BLaER1 (cell line): ENCODE data around the gene XYLB.

ENCODE experiments used
- H3K27ac ChIP-seq: shearing (Covaris generic); formaldehyde crosslinking; 2 replicates; pipeline ENCODE4 v1.8.1; 2022
- H3K27me3 ChIP-seq: shearing (Covaris generic); formaldehyde crosslinking; 2 replicates; pipeline ENCODE4 v1.8.1; 2022
- H3K36me3 ChIP-seq: shearing (Covaris generic); formaldehyde crosslinking; 2 replicates; pipeline ENCODE4 v1.8.1; 2022
- H3K4me1 ChIP-seq: shearing (Covaris generic); formaldehyde crosslinking; 2 replicates; pipeline ENCODE4 v1.8.1; 2022
- H3K4me2 ChIP-seq: shearing (Covaris generic); formaldehyde crosslinking; 2 replicates; pipeline ENCODE4 v1.8.1; 2022
- H3K4me3 ChIP-seq: shearing (Covaris generic); formaldehyde crosslinking; 2 replicates; pipeline ENCODE4 v1.8.1; 2022
- H3K9ac ChIP-seq: shearing (Covaris generic); formaldehyde crosslinking; 2 replicates; pipeline ENCODE4 v1.8.1; 2022
- H3K9me3 ChIP-seq: shearing (Covaris generic); formaldehyde crosslinking; 2 replicates; pipeline ENCODE4 v1.8.1; 2022
- H4K20me1 ChIP-seq: shearing (Covaris generic); formaldehyde crosslinking; 2 replicates; pipeline ENCODE4 v1.8.1; 2022
- Cebpa-rat ChIP-seq: shearing (Covaris generic); IDR thresholded peaks from 2 replicates; pipeline ENCODE4 v1.8.1; 2022

Gene XYLB

DNA sequence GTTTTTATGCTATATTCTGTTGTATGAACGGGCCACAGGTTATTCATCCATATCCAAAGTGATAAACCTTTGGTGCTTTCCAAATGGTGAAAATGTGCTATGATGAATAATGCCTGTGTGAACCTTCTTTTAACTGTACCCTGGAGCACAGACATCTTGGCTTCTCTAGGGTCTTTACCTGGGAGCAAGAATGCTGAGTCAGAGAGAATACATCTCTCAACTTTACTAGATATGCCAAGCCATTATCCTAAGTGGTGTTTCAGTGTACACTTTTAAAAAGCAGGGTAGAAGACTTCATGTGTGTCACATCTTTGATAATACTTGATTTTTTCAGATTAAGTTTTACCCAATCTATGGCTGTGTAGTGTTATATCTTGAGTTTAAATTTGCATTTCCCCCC is 23.5 kb upstream of the XYLB start:
- TF ChIP-seq Cebpa-rat = no peak
- no peaks in the 10 kb centered on the region for H4K20me1 ChIP-seq
- H3K27ac ChIP-seq = no peak overlapping the region
- no peak overlapping the region for H3K4me3 ChIP-seq
- H3K4me1 ChIP-seq = no peaks in the 10 kb centered on the region
- no peak overlapping the region for H3K9ac ChIP-seq
- H3K4me2 ChIP-seq = no peak overlapping the region
- peaks cover 7% of the 10 kb centered on the region; the same call in 1 of the 2 replicates for H3K9me3 ChIP-seq
- no peaks in the 10 kb centered on the region for H3K36me3 ChIP-seq
- H3K27me3 ChIP-seq = no peaks in the 10 kb centered on the region; the same call in 1 of the 2 replicates

DNA sequence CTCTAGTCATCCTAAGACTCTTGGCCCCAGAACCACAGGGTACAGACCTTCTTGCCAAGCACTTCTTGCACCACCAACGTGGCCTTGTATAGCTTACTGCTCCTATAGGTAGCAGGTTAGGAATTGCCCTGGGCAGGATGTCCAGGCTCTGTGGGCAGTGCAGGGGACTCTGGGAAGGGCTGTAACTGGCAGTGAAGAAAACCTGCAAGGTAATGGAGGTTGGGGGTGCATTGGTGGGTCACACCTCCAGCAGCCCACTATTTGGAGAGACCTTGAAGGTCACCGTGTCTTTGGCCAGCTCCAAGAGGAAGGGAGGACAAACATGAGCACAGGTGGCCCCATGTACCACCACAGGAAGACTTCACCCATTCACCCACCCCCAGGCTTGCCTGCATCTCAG is 21.3 kb upstream of the XYLB start:
- no peak overlapping the region for H3K27ac ChIP-seq
- H3K9me3 ChIP-seq = peaks cover 7% of the 10 kb centered on the region; the same call in 1 of the 2 replicates
- no peaks in the 10 kb centered on the region for H3K4me1 ChIP-seq
- H3K4me2 ChIP-seq = no peak overlapping the region
- H4K20me1 ChIP-seq = no peaks in the 10 kb centered on the region
- H3K36me3 ChIP-seq = no peaks in the 10 kb centered on the region
- no peak overlapping the region for H3K4me3 ChIP-seq
- no peaks in the 10 kb centered on the region; the same call in 1 of the 2 replicates for H3K27me3 ChIP-seq
- no peak for TF ChIP-seq Cebpa-rat
- H3K9ac ChIP-seq = no peak overlapping the region

DNA sequence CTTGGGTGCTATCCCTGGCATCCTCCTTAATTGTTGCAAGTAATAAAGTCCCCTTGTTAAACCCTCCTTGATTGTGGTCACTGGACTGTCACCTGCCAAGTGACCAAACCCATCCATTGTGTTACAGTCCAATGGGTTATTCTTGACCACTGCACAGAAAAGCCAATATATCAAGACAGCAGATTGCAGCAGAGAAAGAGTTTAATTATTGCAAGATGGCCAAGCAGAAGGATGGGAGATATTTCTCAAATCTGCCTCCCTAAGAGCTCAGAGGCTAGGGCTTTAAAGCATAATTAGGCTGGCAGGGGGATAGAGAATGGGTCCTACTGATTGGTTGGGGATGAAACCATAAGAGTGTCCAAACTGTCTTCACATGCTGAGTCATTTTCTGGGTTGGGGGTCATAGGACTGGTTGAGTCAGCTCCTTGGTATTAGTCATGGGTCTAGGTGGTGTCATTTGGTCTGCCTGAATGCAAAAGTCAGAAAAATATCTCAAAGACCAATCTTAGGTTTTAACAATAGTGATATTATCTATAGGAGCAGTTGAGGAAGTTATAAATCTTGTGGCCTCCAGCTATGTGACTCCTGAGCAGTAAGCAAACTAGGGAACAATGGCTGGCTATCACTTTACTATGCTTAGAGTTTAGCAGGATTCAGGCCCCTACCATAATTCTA is 19.1 kb upstream of the XYLB start:
- H3K27ac ChIP-seq = no peak overlapping the region
- H3K4me1 ChIP-seq = no peaks in the 10 kb centered on the region
- peaks cover 7% of the 10 kb centered on the region; the same call in 1 of the 2 replicates for H3K9me3 ChIP-seq
- no peaks in the 10 kb centered on the region; the same call in 1 of the 2 replicates for H3K27me3 ChIP-seq
- no peak overlapping the region for H3K4me3 ChIP-seq
- H3K4me2 ChIP-seq = no peak overlapping the region
- no peaks in the 10 kb centered on the region for H4K20me1 ChIP-seq
- TF ChIP-seq Cebpa-rat = no peak
- no peak overlapping the region for H3K9ac ChIP-seq
- H3K36me3 ChIP-seq = no peaks in the 10 kb centered on the region

DNA sequence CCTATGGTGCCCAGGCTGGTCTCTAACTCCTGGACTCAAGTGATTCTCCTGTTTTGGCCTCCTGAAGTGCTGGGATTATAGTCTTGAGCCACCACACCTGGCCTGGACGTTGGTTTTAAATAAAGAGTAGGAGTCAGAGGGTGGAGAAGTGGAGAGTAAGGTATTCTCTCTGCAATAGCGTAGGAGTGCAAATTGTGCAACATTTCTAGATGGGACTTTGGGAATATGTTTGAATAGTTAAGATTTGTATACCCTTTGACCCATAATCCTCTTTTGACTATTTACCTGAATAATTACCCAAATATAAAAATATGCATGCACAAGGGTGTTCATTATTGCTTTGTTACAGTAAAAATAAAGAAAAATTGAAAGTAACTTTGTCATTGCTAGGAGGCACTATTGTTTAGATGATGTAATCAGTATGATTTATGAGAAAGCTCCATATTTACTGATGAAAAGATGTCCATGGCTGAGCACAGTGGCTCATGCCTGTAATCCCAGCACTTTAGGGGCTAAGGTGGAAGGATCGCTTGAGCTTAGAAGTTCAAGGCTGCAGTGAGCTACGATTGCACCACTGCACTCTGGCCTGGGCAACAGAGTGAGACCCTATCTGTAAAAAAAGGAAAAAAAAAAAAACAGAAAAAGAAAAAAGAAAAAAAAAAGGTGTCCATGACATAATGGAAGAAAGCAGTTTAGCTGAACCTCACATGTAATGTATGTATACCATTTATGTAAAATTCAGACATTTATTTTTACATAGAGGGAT is 15.1 kb upstream of the XYLB start:
- H3K4me3 ChIP-seq = no peak overlapping the region
- H3K27ac ChIP-seq = no peak overlapping the region
- H3K9me3 ChIP-seq = peaks cover 7% of the 10 kb centered on the region; the same call in 1 of the 2 replicates
- TF ChIP-seq Cebpa-rat = no peak
- no peaks in the 10 kb centered on the region for H3K27me3 ChIP-seq
- H3K4me2 ChIP-seq = no peak overlapping the region
- H4K20me1 ChIP-seq = no peaks in the 10 kb centered on the region
- H3K4me1 ChIP-seq = no peaks in the 10 kb centered on the region
- H3K9ac ChIP-seq = no peak overlapping the region
- no peaks in the 10 kb centered on the region for H3K36me3 ChIP-seq

DNA sequence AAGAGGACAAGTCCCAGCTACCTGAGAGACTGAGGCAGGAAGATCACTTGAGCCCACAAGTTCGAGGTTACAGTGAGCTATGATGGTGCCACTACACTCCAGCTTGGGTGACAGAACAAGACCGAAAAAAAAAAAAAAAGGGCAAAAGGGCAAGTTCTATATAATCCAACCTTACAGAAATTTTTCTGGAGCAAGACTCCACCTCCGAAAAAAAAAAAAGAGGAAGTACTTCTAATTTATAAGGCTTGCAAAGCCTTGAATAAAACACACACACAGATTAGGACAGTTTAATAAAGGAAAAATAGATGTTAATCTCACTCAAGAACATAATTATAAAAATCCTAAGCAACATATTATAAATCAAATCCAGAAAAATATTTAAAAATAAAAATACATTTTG is 14.4 kb upstream of the XYLB start:
- Histone ChIP-seq H3K27me3 (no peaks in the 10 kb centered on the region), H3K9me3 (peaks cover 7% of the 10 kb centered on the region; the same call in 1 of the 2 replicates), H3K4me3 (no peak overlapping the region), H4K20me1 (no peaks in the 10 kb centered on the region), H3K36me3 (no peaks in the 10 kb centered on the region), H3K27ac (no peak overlapping the region), H3K9ac (no peak overlapping the region), H3K4me1 (no peaks in the 10 kb centered on the region), H3K4me2 (no peak overlapping the region)
- no peak for TF ChIP-seq Cebpa-rat

DNA sequence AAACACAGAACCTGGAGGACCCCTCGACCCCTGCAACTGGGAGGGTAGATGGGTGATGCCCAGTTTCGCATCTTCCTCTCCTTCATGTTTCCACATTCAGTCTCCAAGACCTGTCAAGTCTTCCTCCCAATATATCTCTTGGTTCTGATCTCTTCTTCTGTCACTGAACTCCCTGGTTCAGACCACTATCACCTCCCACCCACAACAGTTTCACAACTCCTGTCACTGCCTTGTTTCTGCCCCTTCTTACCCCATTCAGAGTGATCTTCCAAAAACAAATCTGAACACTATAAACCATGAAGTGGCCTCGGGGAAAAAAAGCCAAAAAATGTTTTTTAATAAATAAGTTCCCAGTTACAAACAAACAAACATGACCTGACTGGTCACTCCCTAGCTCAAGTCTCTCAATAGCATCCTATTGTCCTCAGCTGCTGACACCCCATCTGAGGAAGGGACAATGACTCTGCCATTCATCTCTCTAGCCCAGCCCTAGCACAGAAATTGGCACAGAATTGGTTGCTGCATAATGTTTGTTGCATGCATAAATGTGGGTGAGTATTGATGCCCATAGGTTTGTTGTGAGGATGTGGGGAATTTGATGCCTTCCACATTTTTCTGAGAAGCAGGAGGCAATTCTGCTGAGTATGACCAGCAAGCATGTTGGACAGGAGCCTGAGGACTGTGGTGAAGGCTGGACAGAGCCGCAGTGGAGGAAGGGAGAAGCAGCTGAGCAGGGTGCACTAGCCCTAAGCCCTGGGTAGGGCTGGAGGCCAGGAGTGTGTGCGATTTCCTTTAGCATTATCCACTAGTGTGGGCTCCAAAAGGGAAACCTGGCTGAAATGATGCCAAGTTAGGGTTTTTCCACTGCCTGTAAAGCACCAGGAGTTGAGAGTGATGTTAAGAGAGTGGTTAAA is 12.2 kb upstream of the XYLB start:
- Histone ChIP-seq H3K27me3 (no peaks in the 10 kb centered on the region), H3K27ac (no peak overlapping the region), H3K4me1 (no peaks in the 10 kb centered on the region), H4K20me1 (no peaks in the 10 kb centered on the region), H3K9ac (no peak overlapping the region), H3K4me3 (no peak overlapping the region), H3K4me2 (no peak overlapping the region), H3K9me3 (no peaks in the 10 kb centered on the region), H3K36me3 (no peaks in the 10 kb centered on the region)
- no peak for TF ChIP-seq Cebpa-rat

DNA sequence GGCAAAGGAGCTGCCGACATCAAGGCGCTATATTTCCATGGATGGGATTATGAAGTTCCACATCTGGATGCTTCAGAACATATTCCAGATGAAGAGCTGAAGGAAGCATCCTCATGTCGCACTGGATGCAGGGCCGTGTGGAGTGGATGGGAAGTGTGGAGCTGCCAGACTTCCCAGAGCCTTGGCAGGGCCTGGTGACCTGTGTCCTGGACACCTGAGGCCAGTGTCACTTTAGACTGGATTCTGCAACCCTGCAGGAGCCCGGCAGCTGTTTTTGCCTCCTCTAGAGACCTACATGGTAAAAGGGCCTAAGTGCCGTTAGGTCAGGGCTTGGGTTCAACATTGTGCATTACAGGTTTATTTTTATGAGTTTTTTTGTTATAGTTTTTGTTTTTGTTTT is 11.3 kb upstream of the XYLB start:
- Histone ChIP-seq H3K4me3 (no peak overlapping the region), H3K27me3 (no peaks in the 10 kb centered on the region), H3K36me3 (no peaks in the 10 kb centered on the region), H3K4me1 (no peaks in the 10 kb centered on the region), H3K9ac (no peak overlapping the region), H3K9me3 (no peaks in the 10 kb centered on the region), H3K4me2 (no peak overlapping the region), H4K20me1 (no peaks in the 10 kb centered on the region), H3K27ac (no peak overlapping the region)
- TF ChIP-seq Cebpa-rat = no peak

DNA sequence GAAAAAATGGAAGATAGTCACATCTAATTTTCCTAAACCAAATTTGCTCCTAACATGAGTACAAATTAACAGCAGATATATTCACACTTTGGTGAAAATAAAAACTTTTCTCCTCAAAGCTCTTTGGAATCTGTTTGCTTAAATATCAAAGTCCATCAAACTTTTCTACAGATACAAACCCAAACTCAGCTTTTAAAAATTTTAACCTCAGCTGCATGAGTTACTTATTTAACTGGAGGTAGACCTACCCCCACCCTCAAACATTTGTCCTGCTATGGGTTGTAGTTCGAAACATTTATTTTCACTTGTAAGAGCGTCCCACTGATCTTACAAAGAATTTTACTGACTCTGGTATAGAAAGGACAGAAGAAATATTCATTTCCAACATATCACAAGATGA is 8.9 kb upstream of the XYLB start:
- Histone ChIP-seq H3K9ac (no peak overlapping the region), H3K4me2 (no peak overlapping the region), H3K4me1 (no peaks in the 10 kb centered on the region), H3K27me3 (no peaks in the 10 kb centered on the region), H3K36me3 (no peaks in the 10 kb centered on the region), H3K4me3 (no peak overlapping the region), H4K20me1 (no peaks in the 10 kb centered on the region), H3K27ac (no peak overlapping the region), H3K9me3 (no peaks in the 10 kb centered on the region)
- TF ChIP-seq Cebpa-rat = no peak

DNA sequence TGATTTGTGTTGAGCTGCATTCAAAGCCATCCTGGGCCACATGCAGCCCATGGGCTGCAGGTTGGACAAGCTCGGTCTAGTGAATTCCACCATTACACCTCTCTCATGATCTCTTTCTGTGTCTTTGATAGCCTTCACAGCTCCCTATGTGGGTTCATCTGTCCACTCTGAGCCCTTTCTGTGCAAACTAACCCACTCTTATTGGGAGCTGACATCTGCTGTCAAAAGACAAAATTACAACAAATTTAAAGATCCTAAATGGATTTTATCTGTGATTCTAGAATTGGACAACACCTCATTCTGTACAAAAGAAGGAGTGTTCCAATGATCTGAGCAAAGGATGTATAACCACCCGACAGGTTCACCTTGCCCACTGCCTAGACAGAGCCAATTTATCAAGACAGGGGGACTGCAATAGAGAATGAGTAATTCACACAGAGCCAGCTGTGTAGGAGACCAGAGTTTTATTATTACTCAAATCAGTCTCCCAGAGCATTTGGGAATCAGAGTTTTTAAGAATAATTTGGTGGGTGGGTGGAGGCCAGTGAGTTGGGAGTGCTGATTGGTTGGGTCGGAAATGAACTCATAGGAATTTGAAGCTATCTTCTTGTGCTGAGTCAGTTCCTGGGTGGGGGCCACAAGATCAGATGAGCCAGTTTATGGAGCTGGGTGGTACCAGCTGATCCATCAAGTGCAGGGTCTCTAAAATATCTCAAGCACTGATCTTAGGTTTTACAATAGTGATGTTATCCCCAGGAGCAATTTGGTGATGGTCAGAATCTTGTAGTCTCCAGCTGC is 2.6 kb upstream of the XYLB start:
- no peak for TF ChIP-seq Cebpa-rat
- Histone ChIP-seq H3K4me2 (no peak overlapping the region), H3K9ac (no peak overlapping the region), H3K4me3 (no peak overlapping the region), H3K36me3 (0 out of 2 replicates have a peak, but pooled peaks cover 10% of the 10 kb centered on the region), H3K9me3 (no peaks in the 10 kb centered on the region), H3K27ac (no peak overlapping the region), H3K27me3 (no peaks in the 10 kb centered on the region), H4K20me1 (no peaks in the 10 kb centered on the region), H3K4me1 (peaks cover 19% of the 10 kb centered on the region)
